NCI-H146 treated with DMSO at 0.1 percent for 48 hours (cell line): Measurements from ENCODE around the gene TBC1D1.

Source experiments
- DNase-seq: peaks from one replicate; lab custom pipeline; 2025; ENCODE audit not compliant: unreplicated experiment; lab: John Stamatoyannopoulos, UW

Gene TBC1D1

GRCh38 chr4:38182334-38182998 is 291.6 kb downstream of the TBC1D1 start:
- no peak for DNase-seq

GRCh38 chr4:38184404-38184803 is 293.5 kb downstream of the TBC1D1 start:
- DNase-seq = no peak

GRCh38 chr4:38185406-38186144 is 294.7 kb downstream of the TBC1D1 start:
- peak; percentile 53 for DNase-seq

- DNase-seq = no peak
These were observed 297.3 kb downstream of the TBC1D1 start for GRCh38 chr4:38188136-38188535.

GRCh38 chr4:38188631-38189101 is 297.8 kb downstream of the TBC1D1 start:
- no peak for DNase-seq
